ENCODE data around the gene SEC14L1.
"Not testable (repeated sequence)": the region's sequence is repeated elsewhere in the genome, so short reads cannot be mapped to it uniquely, and the experiment has no call there.

The SEC14L1 gene

GRCh38 chr17:77140878-77141767 lies at the start of gene SEC14L1:
Gene SEC14L1 (plus strand): TSS chr17:77140969. CDS start chr17:77143597, 2,628 bp downstream.
- peak; percentile 46 to 50 for ATAC-seq

- ATAC-seq, result no peak
Observed at GRCh38 chr17:77092025-77092424, 48.7 kb upstream of the SEC14L1 start.

GRCh38 chr17:77095461-77095860 lies 45.3 kb upstream of the SEC14L1 start:
- ATAC-seq, result no peak

- no peak for ATAC-seq
Observed at GRCh38 chr17:77096570-77097214, 44.1 kb upstream of the SEC14L1 start.

GRCh38 chr17:77097631-77098180 lies 43.1 kb upstream of the SEC14L1 start:
- ATAC-seq, result no peak

GRCh38 chr17:77098884-77099545 lies 41.8 kb upstream of the SEC14L1 start:
- ATAC-seq, result peak; percentile 75 to 87

GRCh38 chr17:77099997-77100396 lies 40.8 kb upstream of the SEC14L1 start:
- ATAC-seq, result no peak

GRCh38 chr17:77101521-77102410 lies 39.0 kb upstream of the SEC14L1 start:
- ATAC-seq, result no peak

- not testable (repeated sequence) for ATAC-seq
Observed at GRCh38 chr17:77102411-77103134, 38.2 kb upstream of the SEC14L1 start.

- no peak for ATAC-seq
Observed at GRCh38 chr17:77105706-77106105, 35.1 kb upstream of the SEC14L1 start.

GRCh38 chr17:77106874-77107358 lies 33.9 kb upstream of the SEC14L1 start:
- peak; percentile 55 to 61 for ATAC-seq

GRCh38 chr17:77107506-77108433 lies 33.0 kb upstream of the SEC14L1 start:
- ATAC-seq, result peak; percentile 81 to 87

GRCh38 chr17:77109159-77109759 lies 31.5 kb upstream of the SEC14L1 start:
- ATAC-seq, result no peak

- no peak for ATAC-seq
Observed at GRCh38 chr17:77109764-77110359, 30.9 kb upstream of the SEC14L1 start.

GRCh38 chr17:77111165-77111933 lies 29.4 kb upstream of the SEC14L1 start:
- not testable (repeated sequence) for ATAC-seq

GRCh38 chr17:77111934-77112296 lies 28.9 kb upstream of the SEC14L1 start:
- ATAC-seq, result no peak

- ATAC-seq, result no peak
Observed at GRCh38 chr17:77115510-77115909, 25.3 kb upstream of the SEC14L1 start.

GRCh38 chr17:77115947-77116346 lies 24.8 kb upstream of the SEC14L1 start:
- ATAC-seq, result no peak
